Activated CD4-positive, alpha-beta memory T cell treated with anti-CD3 and anti-CD28 coated beads for 36 hours (primary cell): ENCODE results near the gene PLD5. TPM values are rescaled to one million over a fixed set of nuclear protein-coding genes. Genes with fewer than 3 reads are reported as not detected.
"Not testable (repeated sequence)": the region's sequence is repeated elsewhere in the genome, so short reads cannot be mapped to it uniquely, and the experiment has no call there.

ENCODE experiments used
- CTCF ChIA-PET: fragments of 350-600 bp; sonication (Branson Sonifier 250); formaldehyde crosslinking; loops from one replicate; lab custom pipeline; 2021; ENCODE audit warnings: antibody characterized with exemption, inconsistent platforms; lab: Charles Lee
- POLR2A ChIA-PET: fragments of 350-600 bp; sonication (Branson Sonifier 250); formaldehyde crosslinking; loops from one replicate; lab custom pipeline; 2021; ENCODE audit warnings: antibody characterized with exemption; lab: Charles Lee
- DNase-seq: peaks from one replicate; pipeline ENCODE4 v3.0.0-alpha.2; 2020
- H3K27ac Mint-ChIP-seq: one replicate; pipeline ENCODE4 v1.8.0; 2021; ENCODE audit warnings: mixed read lengths
- H3K27me3 Mint-ChIP-seq: one replicate; pipeline ENCODE4 v1.8.0; 2021; ENCODE audit warnings: mixed read lengths
- H3K36me3 Mint-ChIP-seq: one replicate; pipeline ENCODE4 v1.8.0; 2021; ENCODE audit warnings: mixed read lengths
- H3K4me1 Mint-ChIP-seq: one replicate; pipeline ENCODE4 v1.8.0; 2021; ENCODE audit warnings: low read depth, mixed read lengths
- H3K4me3 Mint-ChIP-seq: one replicate; pipeline ENCODE4 v1.8.0; 2021; ENCODE audit warnings: mild to moderate bottlenecking, mixed read lengths
- H3K9me3 Mint-ChIP-seq: one replicate; pipeline ENCODE4 v1.8.0; 2021; ENCODE audit warnings: mixed read lengths
- intact Hi-C: fragments of 100-400 bp; cut with micrococcal nuclease; formaldehyde crosslinking; loops from one replicate; pipeline ENCODE4 v1.15.1; 2023
- total RNA-seq, 2 experiments: library from RNA; stranded (reverse); gene quantifications; one replicate each; pipeline ENCODE4 v1.2.3, GENCODE V29; 2021

PLD5 gene
- total RNA-seq, 2 experiments from 2014 or later, result not detected

DNA sequence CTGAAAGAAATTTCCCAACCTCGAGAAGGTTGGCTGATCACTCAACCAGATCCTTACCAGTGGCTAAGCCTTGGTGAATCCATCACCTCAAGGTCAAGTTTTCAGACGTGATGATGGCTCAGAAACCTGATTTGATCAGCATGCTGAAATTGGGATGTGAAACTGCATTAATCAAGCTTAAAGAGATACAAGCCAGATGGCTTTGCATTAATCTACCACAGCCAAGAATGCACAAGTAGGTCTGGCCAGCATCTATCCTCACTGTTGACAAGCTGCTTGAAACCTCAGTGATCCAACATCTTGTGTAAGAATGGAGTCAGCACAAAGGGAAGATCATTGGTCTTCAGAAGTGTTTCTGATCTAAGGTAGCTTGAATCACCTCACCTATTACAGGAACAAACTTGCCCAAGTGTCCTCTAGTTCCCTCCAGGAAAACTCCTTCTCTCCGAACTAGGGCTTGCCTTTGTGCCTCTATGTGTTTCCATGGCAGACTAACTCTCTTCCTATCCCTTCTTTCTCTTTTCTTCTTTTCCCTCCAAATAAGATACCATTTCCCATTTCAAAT is 210.3 kb downstream of the PLD5 start:
- DNase-seq, H3K9me3 Mint-ChIP-seq, intact Hi-C loops, CTCF ChIA-PET, H3K4me3 Mint-ChIP-seq, H3K36me3 Mint-ChIP-seq, POLR2A ChIA-PET, H3K4me1 Mint-ChIP-seq, H3K27me3 Mint-ChIP-seq, H3K27ac Mint-ChIP-seq: not testable (repeated sequence)

DNA sequence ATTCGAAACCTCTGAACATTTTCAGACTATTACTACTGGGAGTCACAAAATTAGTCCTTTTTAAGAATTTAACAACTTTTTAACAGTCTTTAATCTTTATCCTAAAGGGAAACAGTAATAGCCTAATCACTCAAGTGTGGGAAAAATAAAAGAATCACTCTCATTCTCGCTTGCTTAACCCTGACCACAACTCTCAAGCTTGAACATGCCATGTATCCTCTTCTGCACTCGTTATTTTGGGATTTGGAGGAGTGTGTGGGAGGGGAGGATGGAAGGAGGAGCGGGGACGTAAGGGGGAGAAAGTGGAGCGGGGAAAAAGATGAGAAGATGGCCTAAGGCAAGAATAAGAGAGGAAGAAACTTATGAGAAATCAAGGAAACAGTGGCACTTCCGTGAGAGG is 215.8 kb downstream of the PLD5 start:
- intact Hi-C loops, H3K4me3 Mint-ChIP-seq, H3K4me1 Mint-ChIP-seq, H3K36me3 Mint-ChIP-seq, DNase-seq, CTCF ChIA-PET, H3K27ac Mint-ChIP-seq, POLR2A ChIA-PET, H3K27me3 Mint-ChIP-seq, H3K9me3 Mint-ChIP-seq: not testable (repeated sequence)

DNA sequence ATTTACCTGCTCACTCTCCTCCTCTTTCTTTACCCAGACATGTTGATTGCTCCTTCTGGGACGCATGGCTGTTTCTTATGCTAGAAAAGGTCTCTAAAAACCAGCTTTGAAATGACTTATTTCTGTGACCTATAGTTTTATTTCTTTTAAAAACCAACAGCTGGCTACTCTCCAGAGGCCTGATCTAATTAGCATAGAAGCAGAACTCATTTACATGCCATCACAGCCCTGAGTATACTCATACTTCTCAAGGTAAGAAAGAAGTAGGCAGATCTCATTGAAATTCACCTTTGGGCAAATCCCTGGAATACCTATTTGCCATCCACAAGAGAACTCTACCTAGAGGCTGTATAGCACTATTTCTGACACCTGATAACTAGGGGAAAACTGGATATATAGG is 230.7 kb downstream of the PLD5 start:
- H3K4me3 Mint-ChIP-seq, POLR2A ChIA-PET, CTCF ChIA-PET: not testable (repeated sequence)

GRCh38 chr1:242288067-242288466 is 236.4 kb downstream of the PLD5 start:
- H3K9me3 Mint-ChIP-seq, H3K4me3 Mint-ChIP-seq, H3K4me1 Mint-ChIP-seq, H3K27ac Mint-ChIP-seq, intact Hi-C loops, DNase-seq, H3K27me3 Mint-ChIP-seq, H3K36me3 Mint-ChIP-seq, POLR2A ChIA-PET, CTCF ChIA-PET: not testable (repeated sequence)

More for the DNA sequence above, 230.7 kb downstream of the PLD5 start:
- H3K27ac Mint-ChIP-seq, H3K36me3 Mint-ChIP-seq, H3K27me3 Mint-ChIP-seq, H3K9me3 Mint-ChIP-seq, intact Hi-C loops, H3K4me1 Mint-ChIP-seq, DNase-seq: not testable (repeated sequence)

- H3K27me3 Mint-ChIP-seq, H3K4me3 Mint-ChIP-seq, POLR2A ChIA-PET, H3K4me1 Mint-ChIP-seq, H3K36me3 Mint-ChIP-seq, H3K27ac Mint-ChIP-seq, CTCF ChIA-PET, H3K9me3 Mint-ChIP-seq, intact Hi-C loops, DNase-seq: not testable (repeated sequence)
Observed at GRCh38 chr1:242282758-242283485, 241.6 kb downstream of the PLD5 start.

DNA sequence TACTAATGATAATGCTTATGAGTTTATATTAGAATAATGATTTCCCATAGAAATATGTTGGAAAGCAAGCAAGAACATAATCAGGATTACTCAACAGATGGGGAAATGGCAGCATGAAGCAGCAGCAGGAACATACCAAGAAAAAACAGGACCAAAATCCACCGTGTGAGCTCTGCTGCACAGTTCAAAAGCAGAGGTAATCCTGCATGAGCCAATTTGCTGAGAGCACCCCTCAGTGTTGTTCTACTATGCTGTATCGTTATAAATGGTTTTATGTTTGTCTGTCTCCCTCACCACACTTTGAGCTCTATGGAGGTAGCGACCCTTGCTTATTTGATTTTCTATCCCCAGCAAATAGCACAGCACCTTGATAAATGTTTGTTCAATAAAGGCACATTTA is 246.1 kb downstream of the PLD5 start:
- POLR2A ChIA-PET, H3K36me3 Mint-ChIP-seq, H3K27ac Mint-ChIP-seq: not testable (repeated sequence)

GRCh38 chr1:242276769-242277168 is 247.7 kb downstream of the PLD5 start:
- H3K4me1 Mint-ChIP-seq, DNase-seq, H3K9me3 Mint-ChIP-seq, POLR2A ChIA-PET, CTCF ChIA-PET, H3K27ac Mint-ChIP-seq, intact Hi-C loops, H3K36me3 Mint-ChIP-seq, H3K4me3 Mint-ChIP-seq, H3K27me3 Mint-ChIP-seq: not testable (repeated sequence)

More for the DNA sequence above, 246.1 kb downstream of the PLD5 start:
- intact Hi-C loops, CTCF ChIA-PET, H3K9me3 Mint-ChIP-seq, H3K4me1 Mint-ChIP-seq, DNase-seq, H3K27me3 Mint-ChIP-seq, H3K4me3 Mint-ChIP-seq: not testable (repeated sequence)

DNA sequence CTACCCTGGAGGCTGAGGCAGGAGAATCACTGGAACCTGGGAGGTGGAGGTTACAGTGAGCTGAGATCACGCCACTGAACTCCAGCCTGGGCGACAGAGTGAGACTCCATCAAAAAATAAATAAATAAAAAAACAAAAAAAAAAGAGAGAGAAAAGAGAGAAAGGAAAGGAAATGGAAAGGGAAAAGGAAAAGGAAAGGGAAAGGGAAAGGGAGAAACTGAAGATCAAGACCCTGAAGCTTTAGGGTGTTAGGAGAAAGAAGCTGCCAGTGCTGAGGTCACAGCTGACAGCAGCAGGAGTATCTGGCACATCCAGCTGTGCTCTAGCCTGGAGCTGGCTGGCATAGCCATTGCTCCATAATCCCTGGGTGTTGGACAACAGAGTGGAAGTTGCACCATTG is 257.5 kb downstream of the PLD5 start:
- intact Hi-C loops, DNase-seq, H3K4me1 Mint-ChIP-seq, CTCF ChIA-PET, H3K27me3 Mint-ChIP-seq, H3K36me3 Mint-ChIP-seq, POLR2A ChIA-PET, H3K27ac Mint-ChIP-seq, H3K4me3 Mint-ChIP-seq, H3K9me3 Mint-ChIP-seq: not testable (repeated sequence)

- H3K9me3 Mint-ChIP-seq, intact Hi-C loops, H3K4me1 Mint-ChIP-seq, H3K4me3 Mint-ChIP-seq, CTCF ChIA-PET, H3K27me3 Mint-ChIP-seq, H3K27ac Mint-ChIP-seq, DNase-seq, POLR2A ChIA-PET, H3K36me3 Mint-ChIP-seq: not testable (repeated sequence)
Observed at GRCh38 chr1:242264419-242264818, 260.1 kb downstream of the PLD5 start.

GRCh38 chr1:242245255-242245654 is 279.2 kb downstream of the PLD5 start:
- no peak for DNase-seq
- POLR2A ChIA-PET, result no interaction called here
- Mint-ChIP-seq H3K36me3 (no peaks in the 10 kb centered on the region), H3K9me3 (no peaks in the 10 kb centered on the region), H3K4me1 (no peaks in the 10 kb centered on the region), H3K4me3 (no peak overlapping the region), H3K27ac (no peak overlapping the region), H3K27me3 (no peaks in the 10 kb centered on the region)
- CTCF ChIA-PET, result no interaction called here
- intact Hi-C loops, result no loop called here

GRCh38 chr1:242243472-242243871 is 281.0 kb downstream of the PLD5 start:
- H3K27ac Mint-ChIP-seq, result no peak overlapping the region
- H3K4me3 Mint-ChIP-seq, result no peak overlapping the region
- H3K9me3 Mint-ChIP-seq, result no peaks in the 10 kb centered on the region
- no peaks in the 10 kb centered on the region for H3K27me3 Mint-ChIP-seq
- ChIA-PET CTCF (no interaction called here), POLR2A (no interaction called here)
- H3K4me1 Mint-ChIP-seq, result no peaks in the 10 kb centered on the region
- no peak for DNase-seq
- intact Hi-C loops, result no loop called here
- no peaks in the 10 kb centered on the region for H3K36me3 Mint-ChIP-seq

GRCh38 chr1:242242983-242243382 is 281.5 kb downstream of the PLD5 start:
- Mint-ChIP-seq H3K27ac (no peak overlapping the region), H3K27me3 (no peaks in the 10 kb centered on the region), H3K4me3 (no peak overlapping the region), H3K4me1 (no peaks in the 10 kb centered on the region), H3K9me3 (no peaks in the 10 kb centered on the region), H3K36me3 (no peaks in the 10 kb centered on the region)
- DNase-seq, result no peak
- intact Hi-C loops, result no loop called here
- ChIA-PET CTCF (no interaction called here), POLR2A (no interaction called here)

DNA sequence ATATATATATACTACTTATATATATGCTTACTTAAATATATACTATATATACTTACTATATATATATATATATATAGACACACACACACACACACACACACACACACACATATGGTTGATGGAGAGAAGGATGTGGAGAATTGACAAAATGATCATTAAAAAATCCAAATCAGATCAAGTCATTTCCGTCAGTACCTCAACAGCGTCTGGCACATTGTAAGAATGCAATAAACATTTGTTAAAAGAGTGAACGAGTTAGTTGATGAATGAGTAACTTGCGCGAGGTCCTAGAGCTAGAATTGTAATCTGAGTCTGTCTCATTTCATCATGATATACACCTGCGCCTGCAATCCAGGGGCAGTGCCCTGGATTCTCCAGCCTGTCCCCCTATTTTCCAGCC is 282.6 kb downstream of the PLD5 start:
- H3K4me3 Mint-ChIP-seq, result no peak overlapping the region
- intact Hi-C loops, result no loop called here
- no peaks in the 10 kb centered on the region for H3K36me3 Mint-ChIP-seq
- ChIA-PET CTCF (no interaction called here), POLR2A (no interaction called here)
- no peaks in the 10 kb centered on the region for H3K27me3 Mint-ChIP-seq
- H3K4me1 Mint-ChIP-seq, result no peaks in the 10 kb centered on the region
- no peak for DNase-seq
- H3K9me3 Mint-ChIP-seq, result peaks cover 2% of the 10 kb centered on the region
- no peak overlapping the region for H3K27ac Mint-ChIP-seq
